Smooth muscle cell (in vitro differentiated cells): ENCODE results near the gene BSPRY. TPM values are rescaled to one million over a fixed set of nuclear protein-coding genes. Genes with fewer than 3 reads are reported as not detected.
"Not testable (repeated sequence)": the region's sequence is repeated elsewhere in the genome, so short reads cannot be mapped to it uniquely, and the experiment has no call there.

Source experiments
- DNase-seq: peaks from one replicate; lab custom pipeline; 2025; ENCODE audit not compliant: unreplicated experiment; lab: John Stamatoyannopoulos, UW
- H2AFZ ChIP-seq: fragments of 200-600 bp; sonication (generic); 2 replicates; pipeline ENCODE4 v1.6.0; 2016; ENCODE audit warnings: antibody characterized with exemption, low read depth, mild to moderate bottlenecking
- H3F3A ChIP-seq: fragments of 200-600 bp; sonication (generic); 2 replicates; pipeline ENCODE4 v1.6.0; 2017; ENCODE audit warnings: antibody characterized with exemption, low read depth
- H3K27ac ChIP-seq: fragments of 200-600 bp; sonication (generic); 2 replicates; pipeline ENCODE4 v1.5.1; 2016; ENCODE audit warnings: low read depth, mild to moderate bottlenecking
- H3K27me3 ChIP-seq: fragments of 200-600 bp; sonication (generic); 2 replicates; pipeline ENCODE4 v1.6.1; 2016; ENCODE audit warnings: low read depth, mild to moderate bottlenecking
- H3K36me3 ChIP-seq: fragments of 200-600 bp; sonication (generic); 2 replicates; pipeline ENCODE4 v1.5.1; 2016; ENCODE audit warnings: low read depth
- H3K4me1 ChIP-seq: fragments of 200-600 bp; sonication (generic); 2 replicates; pipeline ENCODE4 v1.5.1; 2016; ENCODE audit warnings: low read depth
- H3K4me2 ChIP-seq: fragments of 200-600 bp; sonication (generic); 2 replicates; pipeline ENCODE4 v1.6.0; 2016; ENCODE audit warnings: mild to moderate bottlenecking
- H3K4me3 ChIP-seq: fragments of 200-600 bp; sonication (generic); 2 replicates; pipeline ENCODE4 v1.5.1; 2016; ENCODE audit warnings: mild to moderate bottlenecking
- H3K79me2 ChIP-seq: fragments of 200-600 bp; sonication (generic); 2 replicates; pipeline ENCODE4 v1.6.0; 2016; ENCODE audit warnings: low read depth, mild to moderate bottlenecking
- H3K9ac ChIP-seq: fragments of 200-600 bp; sonication (generic); 2 replicates; pipeline ENCODE4 v1.6.0; 2016; ENCODE audit warnings: low read depth
- H3K9me3 ChIP-seq: fragments of 200-600 bp; sonication (generic); replicated peaks from 2 replicates; pipeline ENCODE4 v1.5.1; 2016; ENCODE audit warnings: low read depth
- H4K20me1 ChIP-seq: fragments of 200-600 bp; sonication (generic); 2 replicates; pipeline ENCODE4 v1.6.0; 2016; ENCODE audit warnings: low read depth
- WGBS: methylation state at CpG from one replicate; pipeline ENCODE4 v1.1.7; 2016; ENCODE audit warnings: low lambda C conversion rate; 5-methylcytosine and 5-hydroxymethylcytosine counted together
- polyA plus RNA-seq: library from polyadenylated mRNA; unstranded; fragments of >200 nt; fragmentation: Nextera tagmentation; extraction: Ambion mirVana; gene quantifications from 2 replicates; pipeline ENCODE4 v1.2.1, GENCODE V29; 2016
- total RNA-seq: library from RNA; depleted of rRNA; stranded (reverse); fragments of >200 nt; gene quantifications from 2 replicates; pipeline ENCODE4 v1.2.3, GENCODE V29; 2014
- TF ChIP-seq, protein P1 (sequence below): fragments of 200-600 bp; sonication (generic); IDR thresholded peaks from 2 replicates; pipeline ENCODE4 v1.5.1; 2017; ENCODE audit warnings: borderline replicate concordance, mild to moderate bottlenecking, antibody characterized with exemption; ENCODE audit not compliant: insufficient read depth, poor library complexity, severe bottlenecking

The BSPRY gene
- total and polyA plus RNA-seq, 2 experiments from 2014 or later: 0.27 to 0.36 TPM

DNA sequence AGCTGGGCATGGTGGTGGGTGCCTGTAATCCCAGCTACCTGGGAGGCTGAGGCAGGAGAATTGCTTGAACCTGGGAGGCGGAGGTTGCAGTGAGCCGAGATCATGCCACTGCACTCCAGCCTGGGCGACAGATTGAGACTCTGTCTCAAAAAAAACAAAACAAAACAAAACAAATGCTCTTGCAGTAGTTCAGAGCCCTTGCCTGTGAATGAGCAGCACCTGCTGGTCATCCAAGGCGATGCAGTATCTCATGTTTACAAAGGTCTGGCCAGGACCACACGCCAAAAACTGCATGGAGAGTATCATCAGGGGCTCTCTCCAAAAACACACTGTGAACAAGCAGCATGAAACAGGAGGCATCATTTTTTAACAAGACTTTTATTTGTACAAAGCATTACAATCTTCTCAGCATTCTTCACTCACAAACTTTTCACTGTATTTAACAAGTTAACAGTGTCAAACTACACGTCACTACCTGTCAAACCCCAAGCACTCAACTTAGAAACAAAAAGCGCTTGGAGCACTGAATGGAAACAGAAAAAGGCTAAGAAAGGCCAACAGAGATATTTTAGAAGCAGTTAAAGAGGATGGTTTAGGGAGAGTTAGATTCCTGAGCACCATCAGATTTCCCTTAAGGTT, 57.7 kb downstream of the BSPRY start:
- Histone ChIP-seq H3K27ac (peak overlapping the region; percentile 6), H3K79me2 (peaks cover 17% of the 10 kb centered on the region), H3F3A (peaks cover 12% of the 10 kb centered on the region)
- not testable (repeated sequence) for DNase-seq, H3K9me3 ChIP-seq, H3K4me3 ChIP-seq, H2AFZ ChIP-seq, H3K4me2 ChIP-seq, H3K36me3 ChIP-seq, H3K27me3 ChIP-seq, H4K20me1 ChIP-seq, H3K4me1 ChIP-seq, H3K9ac ChIP-seq
- WGBS: 61% methylated on average over 7 of the region's 7 CpGs
- TF ChIP-seq, protein P1, sequence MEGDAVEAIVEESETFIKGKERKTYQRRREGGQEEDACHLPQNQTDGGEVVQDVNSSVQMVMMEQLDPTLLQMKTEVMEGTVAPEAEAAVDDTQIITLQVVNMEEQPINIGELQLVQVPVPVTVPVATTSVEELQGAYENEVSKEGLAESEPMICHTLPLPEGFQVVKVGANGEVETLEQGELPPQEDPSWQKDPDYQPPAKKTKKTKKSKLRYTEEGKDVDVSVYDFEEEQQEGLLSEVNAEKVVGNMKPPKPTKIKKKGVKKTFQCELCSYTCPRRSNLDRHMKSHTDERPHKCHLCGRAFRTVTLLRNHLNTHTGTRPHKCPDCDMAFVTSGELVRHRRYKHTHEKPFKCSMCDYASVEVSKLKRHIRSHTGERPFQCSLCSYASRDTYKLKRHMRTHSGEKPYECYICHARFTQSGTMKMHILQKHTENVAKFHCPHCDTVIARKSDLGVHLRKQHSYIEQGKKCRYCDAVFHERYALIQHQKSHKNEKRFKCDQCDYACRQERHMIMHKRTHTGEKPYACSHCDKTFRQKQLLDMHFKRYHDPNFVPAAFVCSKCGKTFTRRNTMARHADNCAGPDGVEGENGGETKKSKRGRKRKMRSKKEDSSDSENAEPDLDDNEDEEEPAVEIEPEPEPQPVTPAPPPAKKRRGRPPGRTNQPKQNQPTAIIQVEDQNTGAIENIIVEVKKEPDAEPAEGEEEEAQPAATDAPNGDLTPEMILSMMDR: peak; percentile 62

DNA sequence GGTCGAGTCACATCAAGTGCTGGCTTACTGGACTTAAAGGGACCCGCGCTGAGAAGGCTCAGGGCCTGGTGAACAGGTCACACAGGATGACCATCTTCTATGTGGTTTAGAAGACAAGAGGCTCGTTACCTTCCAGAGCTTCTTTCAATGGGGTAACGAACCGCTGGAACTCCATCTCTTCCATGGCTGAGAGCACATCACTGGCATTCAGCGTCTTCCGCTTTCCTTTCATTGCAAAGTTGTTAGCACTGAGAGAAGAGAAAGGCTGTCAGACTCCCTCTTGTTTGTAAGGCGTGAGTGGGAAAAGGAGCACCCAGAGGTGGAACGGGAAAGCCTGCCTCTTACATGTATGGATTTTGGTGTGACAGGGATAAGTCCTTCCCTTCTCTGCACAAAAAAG, 60.1 kb downstream of the BSPRY start:
- Histone ChIP-seq H3K79me2 (peaks cover 17% of the 10 kb centered on the region), H2AFZ (no peak overlapping the region), H3K36me3 (no peaks in the 10 kb centered on the region), H3K4me1 (peaks cover 9% of the 10 kb centered on the region), H3K4me3 (peak overlapping the region; percentile 70), H3F3A (peaks cover 19% of the 10 kb centered on the region), H3K9ac (peak overlapping the region; percentile 97), H3K9me3 (no peaks in the 10 kb centered on the region), H3K4me2 (peak overlapping the region; percentile 90), H3K27ac (peak overlapping the region; percentile 95), H4K20me1 (no peaks in the 10 kb centered on the region), H3K27me3 (no peaks in the 10 kb centered on the region)
- 57% methylated on average over 10 of the region's 10 CpGs for WGBS
- TF ChIP-seq, protein P1: no peak
- DNase-seq: no peak

DNA sequence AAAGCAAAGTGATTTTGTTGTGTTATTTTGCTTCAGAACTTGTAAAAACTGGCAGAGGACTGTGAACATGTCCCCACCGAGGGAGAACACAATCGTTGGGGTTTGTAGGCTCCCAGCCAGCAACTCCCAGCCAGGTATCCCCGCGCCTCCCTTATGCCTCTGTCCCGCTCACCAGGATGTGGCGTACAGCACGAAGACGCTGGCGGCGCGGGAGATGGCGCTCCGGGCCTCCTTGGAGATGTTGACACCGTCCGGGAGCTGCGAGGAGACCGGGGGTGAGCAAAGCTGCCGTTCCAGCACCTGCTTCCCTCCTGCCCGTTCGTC, 60.5 kb downstream of the BSPRY start:
- H3K79me2 ChIP-seq: peaks cover 17% of the 10 kb centered on the region
- no peaks in the 10 kb centered on the region for H4K20me1 ChIP-seq
- peaks cover 9% of the 10 kb centered on the region for H3K4me1 ChIP-seq
- H3K9ac ChIP-seq: peak overlapping the region; percentile 97
- WGBS: 2% methylated on average over 20 of the region's 20 CpGs
- no peaks in the 10 kb centered on the region for H3K9me3 ChIP-seq
- no peak for DNase-seq
- peak overlapping the region; percentile 90 for H2AFZ ChIP-seq
- H3K36me3 ChIP-seq: no peaks in the 10 kb centered on the region
- H3K27me3 ChIP-seq: no peaks in the 10 kb centered on the region
- H3K27ac ChIP-seq: peak overlapping the region; percentile 95
- TF ChIP-seq, protein P1: no peak
- peak overlapping the region; percentile 70 for H3K4me3 ChIP-seq
- H3F3A ChIP-seq: peaks cover 19% of the 10 kb centered on the region
- peak overlapping the region; percentile 90 for H3K4me2 ChIP-seq

DNA sequence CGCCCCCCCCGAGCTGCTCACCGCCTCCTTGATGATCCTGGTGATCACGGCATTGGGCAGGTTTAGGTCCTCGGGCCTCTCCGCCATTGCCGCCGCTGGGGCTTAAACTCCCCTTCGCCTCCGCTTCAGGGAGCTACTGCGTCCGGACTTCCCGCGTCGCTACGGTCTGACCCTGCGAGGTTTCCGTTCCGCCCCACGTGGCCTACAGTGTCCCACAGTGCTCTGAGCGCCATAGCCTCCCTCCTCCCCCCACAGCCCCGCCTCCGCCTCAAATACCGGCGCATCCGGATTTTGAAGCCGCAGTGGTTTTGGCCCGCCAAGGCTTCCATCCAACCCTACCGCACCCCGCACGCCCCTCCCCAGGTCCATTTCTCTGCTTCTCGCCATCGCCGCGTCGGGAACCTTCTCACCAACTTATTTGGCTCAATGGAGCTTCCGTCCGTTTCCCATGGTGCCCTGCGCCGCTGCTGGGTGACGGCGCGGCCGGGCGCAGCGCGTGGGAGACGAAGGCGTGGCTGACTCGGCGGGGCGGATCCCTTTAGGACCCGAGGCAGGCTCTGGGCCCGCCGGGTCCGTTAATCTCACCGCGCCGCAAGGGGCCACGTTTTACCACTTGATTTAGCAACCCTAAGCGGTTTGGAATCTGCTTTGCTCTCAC, 61.0 kb downstream of the BSPRY start, which contains the start of the genes C9orf43 and POLE3:
Gene C9orf43 (plus strand): TSS at position 541 of the 658 bp plus-strand sequence. CDS start 2,747 bp downstream, outside the sequence.
Gene POLE3 (minus strand): TSS at position 469 of the 658 bp plus-strand sequence. CDS start 382 bp downstream, at position 87.
- H3K9ac ChIP-seq: peak within 1 kb of the TSS; percentile 97
- H2AFZ ChIP-seq: peak within 1 kb of the TSS; percentile 90
- peak within 1 kb of the TSS; percentile 95 for H3K27ac ChIP-seq
- under 1% methylated on average over 59 of the region's 61 CpGs for WGBS
- H4K20me1 ChIP-seq: no peaks in the 10 kb centered on the region
- H3F3A ChIP-seq: peaks cover 19% of the 10 kb centered on the region
- no peaks in the 10 kb centered on the region for H3K36me3 ChIP-seq
- peak within 1 kb of the TSS; percentile 90 for H3K4me2 ChIP-seq
- TF ChIP-seq, protein P1: no peak
- peak within 1 kb of the TSS; percentile 70 for H3K4me3 ChIP-seq
- H3K79me2 ChIP-seq: peaks cover 17% of the 10 kb centered on the region
- no peaks in the 10 kb centered on the region for H3K9me3 ChIP-seq
- DNase-seq: peak; percentile 86
- peaks cover 9% of the 10 kb centered on the region for H3K4me1 ChIP-seq
- no peaks in the 10 kb centered on the region for H3K27me3 ChIP-seq
